SK-N-SH (cell line): ENCODE results near the gene CENPE. TPM values are rescaled to one million over a fixed set of nuclear protein-coding genes. Genes with fewer than 3 reads are reported as not detected.

ENCODE experiments used
- CTCF ChIA-PET: fragments of 300-600, 350-600 bp; formaldehyde crosslinking; extraction: SDS; loops from one replicate; lab custom pipeline; 2021; lab: Yijun Ruan, JAX
- POLR2A ChIA-PET: fragments of 350-600 bp; sonication (Branson Sonifier 250); formaldehyde crosslinking; extraction: SDS; loops from one replicate; lab custom pipeline; 2020; ENCODE audit warnings: antibody characterized with exemption, inconsistent platforms; lab: Yijun Ruan, JAX
- DNase-seq: peaks from one replicate; pipeline ENCODE4 v3.0.0; 2012
- H2AFZ ChIP-seq: fragments of 200-600 bp; sonication (generic); 2 replicates; pipeline ENCODE4 v1.8.1; 2016; ENCODE audit warnings: antibody characterized with exemption, mild to moderate bottlenecking, low read depth
- H3F3A ChIP-seq: fragments of 200-600 bp; sonication (generic); replicated peaks from 2 replicates; pipeline ENCODE3; 2016; ENCODE audit warnings: antibody characterized with exemption, mild to moderate bottlenecking; ENCODE audit not compliant: insufficient read depth
- H3K27ac ChIP-seq, 2 experiments: fragments of 200-500 bp in 1 of 2; fragments of 200-600 bp in 1 of 2; sonication (Bioruptor generic) in 1 of 2; sonication (generic), shearing (Covaris generic) in 1 of 2; 2 replicates each; pipeline versions ENCODE4 v1.5.1 to v1.6.1; 2014 to 2016; ENCODE audit warnings: low read depth in 2 of 2, inconsistent platforms in 1 of 2, low read length in 1 of 2, mild to moderate bottlenecking in 1 of 2, mixed read lengths in 1 of 2
- H3K27me3 ChIP-seq: fragments of 200-600 bp; sonication (generic), shearing (Covaris generic); 2 replicates; pipeline ENCODE4 v1.6.1; 2016; ENCODE audit warnings: mixed run types; ENCODE audit not compliant: insufficient read depth
- H3K36me3 ChIP-seq, 2 experiments: fragments of 200-500 bp in 1 of 2; fragments of 200-600 bp in 1 of 2; sonication (Bioruptor generic) in 1 of 2; sonication (generic) in 1 of 2; replicated peaks in 1 of 2; 2 replicates each; pipeline versions ENCODE3 to v1.5.1; 2014 to 2016; ENCODE audit warnings: low read length in 1 of 2, mild to moderate bottlenecking in 1 of 2; ENCODE audit not compliant: insufficient read depth in 2 of 2, control insufficient read depth in 1 of 2
- H3K4me1 ChIP-seq, 2 experiments: fragments of 200-500 bp in 1 of 2; fragments of 200-600 bp in 1 of 2; sonication (Bioruptor generic) in 1 of 2; sonication (generic), shearing (Covaris generic) in 1 of 2; 2 replicates each; pipeline versions ENCODE4 v1.5.1 to v1.6.1; 2014 to 2016; ENCODE audit warnings: low read depth in 1 of 2, low read length in 1 of 2, mixed run types in 1 of 2; ENCODE audit not compliant: insufficient read depth in 2 of 2, control insufficient read depth in 1 of 2
- H3K4me2 ChIP-seq: fragments of 200-600 bp; sonication (generic), shearing (Covaris generic); 2 replicates; pipeline ENCODE4 v1.6.1; 2017; ENCODE audit warnings: mixed run types
- H3K4me3 ChIP-seq, 2 experiments: fragments of 200-500 bp in 1 of 2; fragments of 200-600 bp in 1 of 2; sonication (Bioruptor generic) in 1 of 2; sonication (generic), shearing (Covaris generic) in 1 of 2; 2 replicates each; pipeline versions ENCODE4 v1.5.1 to v1.8.1; 2014 to 2016; ENCODE audit warnings: low read depth in 2 of 2, inconsistent platforms in 1 of 2, low read length in 1 of 2, mild to moderate bottlenecking in 1 of 2, mixed read lengths in 1 of 2, moderate library complexity in 1 of 2
- H3K79me2 ChIP-seq: fragments of 200-600 bp; sonication (generic); 2 replicates; pipeline ENCODE4 v1.8.1; 2017; ENCODE audit warnings: mild to moderate bottlenecking; ENCODE audit not compliant: insufficient read depth
- H3K9ac ChIP-seq: fragments of 200-600 bp; sonication (generic); 2 replicates; pipeline ENCODE4 v1.6.1; 2017; ENCODE audit warnings: mixed run types
- H3K9me2 ChIP-seq: fragments of 200-600 bp; sonication (generic); 2 replicates; pipeline ENCODE4 v1.6.1; 2017; ENCODE audit warnings: mixed run types
- H3K9me3 ChIP-seq: fragments of 200-600 bp; sonication (generic); 2 replicates; pipeline ENCODE4 v1.6.1; 2017; ENCODE audit warnings: mixed run types, mild to moderate bottlenecking, moderate library complexity
- H4K20me1 ChIP-seq: fragments of 200-600 bp; sonication (generic); 2 replicates; pipeline ENCODE4 v1.6.1; 2017; ENCODE audit warnings: mild to moderate bottlenecking, mixed run types; ENCODE audit not compliant: insufficient read depth
- FOXM1 ChIP-seq: IDR thresholded peaks from 2 replicates; pipeline ENCODE4 v1.4.0; 2012; ENCODE audit warnings: low read depth, mild to moderate bottlenecking
- GATA2 ChIP-seq: sonication (generic); formaldehyde crosslinking; IDR thresholded peaks from 2 replicates; pipeline ENCODE4 v1.5.0; 2020; ENCODE audit warnings: mild to moderate bottlenecking, missing genetic modification reagents
- MEF2A ChIP-seq: IDR thresholded peaks from 2 replicates; pipeline ENCODE4 v1.4.0; 2012; ENCODE audit warnings: low read depth, borderline replicate concordance
- NFIC ChIP-seq: IDR thresholded peaks from 2 replicates; pipeline ENCODE4 v1.4.0; 2012; ENCODE audit warnings: borderline replicate concordance
- PBX3 ChIP-seq: IDR thresholded peaks from 2 replicates; pipeline ENCODE4; 2012
- RAD21 ChIP-seq: IDR thresholded peaks from 2 replicates; pipeline ENCODE4 v1.6.1; 2012; ENCODE audit warnings: mild to moderate bottlenecking, low read length
- SMC3 ChIP-seq: IDR thresholded peaks from 2 replicates; pipeline ENCODE4 v1.6.1; 2012; ENCODE audit warnings: low read depth, low read length, improper control_type of control experiment
- TCF12 ChIP-seq: IDR thresholded peaks from 2 replicates; pipeline ENCODE4 v1.4.0; 2012
- TEAD4 ChIP-seq: IDR thresholded peaks from 2 replicates; pipeline ENCODE4 v1.4.0; 2012; ENCODE audit warnings: mild to moderate bottlenecking, borderline replicate concordance; ENCODE audit not compliant: insufficient read depth
- WGBS: methylation state at CpG from one replicate; pipeline ENCODE4 v1.1.6; 2017; ENCODE audit warnings: low lambda C conversion rate; 5-methylcytosine and 5-hydroxymethylcytosine counted together
- polyA plus RNA-seq, 3 experiments: library from polyadenylated mRNA; depleted of rRNA; stranded (reverse); fragments of >200 nt; gene quantifications; 2 replicates each; pipeline ENCODE4 v1.2.3, GENCODE V29; 2012
- TF ChIP-seq, protein P1 (sequence below): fragments of 150-350 bp; IDR thresholded peaks from 2 replicates; pipeline ENCODE4 v1.6.1; 2016; ENCODE audit warnings: mild to moderate bottlenecking, low read depth, low read length
- TF ChIP-seq, protein P2 (sequence below): IDR thresholded peaks from 2 replicates; pipeline ENCODE4 v1.6.1; 2012; ENCODE audit warnings: mild to moderate bottlenecking, low read depth, low read length, moderate library complexity
- TF ChIP-seq, protein P3 (sequence below): IDR thresholded peaks from 2 replicates; pipeline ENCODE4 v1.4.0; 2012; ENCODE audit warnings: low read depth, borderline replicate concordance
- TF ChIP-seq, protein P4 (sequence below): fragments of 150-350 bp; IDR thresholded peaks from 2 replicates; pipeline ENCODE4 v1.6.1; 2017; ENCODE audit warnings: antibody characterized with exemption, low read length, low read depth, borderline replicate concordance
- TF ChIP-seq, protein P5 (sequence below): fragments of 200-600 bp; sonication (generic); IDR thresholded peaks from 2 replicates; pipeline ENCODE4 v1.6.1; 2017; ENCODE audit warnings: antibody characterized with exemption, mild to moderate bottlenecking, moderate library complexity

Gene CENPE
- polyA plus RNA-seq, 1 of the 3 experiments (the other 2 are of a cell fraction) = 1.7 TPM

GRCh38 chr4:103193457-103193856, 4.7 kb downstream of the CENPE start:
- no peak overlapping the region for H3K4me3 ChIP-seq
- TF ChIP-seq, protein P1, sequence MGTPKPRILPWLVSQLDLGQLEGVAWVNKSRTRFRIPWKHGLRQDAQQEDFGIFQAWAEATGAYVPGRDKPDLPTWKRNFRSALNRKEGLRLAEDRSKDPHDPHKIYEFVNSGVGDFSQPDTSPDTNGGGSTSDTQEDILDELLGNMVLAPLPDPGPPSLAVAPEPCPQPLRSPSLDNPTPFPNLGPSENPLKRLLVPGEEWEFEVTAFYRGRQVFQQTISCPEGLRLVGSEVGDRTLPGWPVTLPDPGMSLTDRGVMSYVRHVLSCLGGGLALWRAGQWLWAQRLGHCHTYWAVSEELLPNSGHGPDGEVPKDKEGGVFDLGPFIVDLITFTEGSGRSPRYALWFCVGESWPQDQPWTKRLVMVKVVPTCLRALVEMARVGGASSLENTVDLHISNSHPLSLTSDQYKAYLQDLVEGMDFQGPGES = no peak
- TF ChIP-seq GATA2 (CRISPR knock-in tag) (no peak), NFIC (no peak), PBX3 (no peak), TEAD4 (no peak), MEF2A (no peak), TCF12 (no peak), RAD21 (no peak), FOXM1 (no peak), SMC3 (no peak)
- TF ChIP-seq, protein P2, sequence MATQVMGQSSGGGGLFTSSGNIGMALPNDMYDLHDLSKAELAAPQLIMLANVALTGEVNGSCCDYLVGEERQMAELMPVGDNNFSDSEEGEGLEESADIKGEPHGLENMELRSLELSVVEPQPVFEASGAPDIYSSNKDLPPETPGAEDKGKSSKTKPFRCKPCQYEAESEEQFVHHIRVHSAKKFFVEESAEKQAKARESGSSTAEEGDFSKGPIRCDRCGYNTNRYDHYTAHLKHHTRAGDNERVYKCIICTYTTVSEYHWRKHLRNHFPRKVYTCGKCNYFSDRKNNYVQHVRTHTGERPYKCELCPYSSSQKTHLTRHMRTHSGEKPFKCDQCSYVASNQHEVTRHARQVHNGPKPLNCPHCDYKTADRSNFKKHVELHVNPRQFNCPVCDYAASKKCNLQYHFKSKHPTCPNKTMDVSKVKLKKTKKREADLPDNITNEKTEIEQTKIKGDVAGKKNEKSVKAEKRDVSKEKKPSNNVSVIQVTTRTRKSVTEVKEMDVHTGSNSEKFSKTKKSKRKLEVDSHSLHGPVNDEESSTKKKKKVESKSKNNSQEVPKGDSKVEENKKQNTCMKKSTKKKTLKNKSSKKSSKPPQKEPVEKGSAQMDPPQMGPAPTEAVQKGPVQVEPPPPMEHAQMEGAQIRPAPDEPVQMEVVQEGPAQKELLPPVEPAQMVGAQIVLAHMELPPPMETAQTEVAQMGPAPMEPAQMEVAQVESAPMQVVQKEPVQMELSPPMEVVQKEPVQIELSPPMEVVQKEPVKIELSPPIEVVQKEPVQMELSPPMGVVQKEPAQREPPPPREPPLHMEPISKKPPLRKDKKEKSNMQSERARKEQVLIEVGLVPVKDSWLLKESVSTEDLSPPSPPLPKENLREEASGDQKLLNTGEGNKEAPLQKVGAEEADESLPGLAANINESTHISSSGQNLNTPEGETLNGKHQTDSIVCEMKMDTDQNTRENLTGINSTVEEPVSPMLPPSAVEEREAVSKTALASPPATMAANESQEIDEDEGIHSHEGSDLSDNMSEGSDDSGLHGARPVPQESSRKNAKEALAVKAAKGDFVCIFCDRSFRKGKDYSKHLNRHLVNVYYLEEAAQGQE = no peak
- TF ChIP-seq, protein P3, sequence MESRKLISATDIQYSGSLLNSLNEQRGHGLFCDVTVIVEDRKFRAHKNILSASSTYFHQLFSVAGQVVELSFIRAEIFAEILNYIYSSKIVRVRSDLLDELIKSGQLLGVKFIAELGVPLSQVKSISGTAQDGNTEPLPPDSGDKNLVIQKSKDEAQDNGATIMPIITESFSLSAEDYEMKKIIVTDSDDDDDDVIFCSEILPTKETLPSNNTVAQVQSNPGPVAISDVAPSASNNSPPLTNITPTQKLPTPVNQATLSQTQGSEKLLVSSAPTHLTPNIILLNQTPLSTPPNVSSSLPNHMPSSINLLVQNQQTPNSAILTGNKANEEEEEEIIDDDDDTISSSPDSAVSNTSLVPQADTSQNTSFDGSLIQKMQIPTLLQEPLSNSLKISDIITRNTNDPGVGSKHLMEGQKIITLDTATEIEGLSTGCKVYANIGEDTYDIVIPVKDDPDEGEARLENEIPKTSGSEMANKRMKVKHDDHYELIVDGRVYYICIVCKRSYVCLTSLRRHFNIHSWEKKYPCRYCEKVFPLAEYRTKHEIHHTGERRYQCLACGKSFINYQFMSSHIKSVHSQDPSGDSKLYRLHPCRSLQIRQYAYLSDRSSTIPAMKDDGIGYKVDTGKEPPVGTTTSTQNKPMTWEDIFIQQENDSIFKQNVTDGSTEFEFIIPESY = no peak
- TF ChIP-seq, protein P4, sequence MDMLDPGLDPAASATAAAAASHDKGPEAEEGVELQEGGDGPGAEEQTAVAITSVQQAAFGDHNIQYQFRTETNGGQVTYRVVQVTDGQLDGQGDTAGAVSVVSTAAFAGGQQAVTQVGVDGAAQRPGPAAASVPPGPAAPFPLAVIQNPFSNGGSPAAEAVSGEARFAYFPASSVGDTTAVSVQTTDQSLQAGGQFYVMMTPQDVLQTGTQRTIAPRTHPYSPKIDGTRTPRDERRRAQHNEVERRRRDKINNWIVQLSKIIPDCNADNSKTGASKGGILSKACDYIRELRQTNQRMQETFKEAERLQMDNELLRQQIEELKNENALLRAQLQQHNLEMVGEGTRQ = no peak
- TF ChIP-seq, protein P5, sequence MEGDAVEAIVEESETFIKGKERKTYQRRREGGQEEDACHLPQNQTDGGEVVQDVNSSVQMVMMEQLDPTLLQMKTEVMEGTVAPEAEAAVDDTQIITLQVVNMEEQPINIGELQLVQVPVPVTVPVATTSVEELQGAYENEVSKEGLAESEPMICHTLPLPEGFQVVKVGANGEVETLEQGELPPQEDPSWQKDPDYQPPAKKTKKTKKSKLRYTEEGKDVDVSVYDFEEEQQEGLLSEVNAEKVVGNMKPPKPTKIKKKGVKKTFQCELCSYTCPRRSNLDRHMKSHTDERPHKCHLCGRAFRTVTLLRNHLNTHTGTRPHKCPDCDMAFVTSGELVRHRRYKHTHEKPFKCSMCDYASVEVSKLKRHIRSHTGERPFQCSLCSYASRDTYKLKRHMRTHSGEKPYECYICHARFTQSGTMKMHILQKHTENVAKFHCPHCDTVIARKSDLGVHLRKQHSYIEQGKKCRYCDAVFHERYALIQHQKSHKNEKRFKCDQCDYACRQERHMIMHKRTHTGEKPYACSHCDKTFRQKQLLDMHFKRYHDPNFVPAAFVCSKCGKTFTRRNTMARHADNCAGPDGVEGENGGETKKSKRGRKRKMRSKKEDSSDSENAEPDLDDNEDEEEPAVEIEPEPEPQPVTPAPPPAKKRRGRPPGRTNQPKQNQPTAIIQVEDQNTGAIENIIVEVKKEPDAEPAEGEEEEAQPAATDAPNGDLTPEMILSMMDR = no peak
- no peaks in the 10 kb centered on the region for H3F3A ChIP-seq
- ChIA-PET CTCF (interaction anchor here (0.6 kb wide), 1 partner anchor 9 kb away, joined by 3 read pairs; no protein-coding TSS in a partner anchor), POLR2A (no interaction called here)
- no peak for DNase-seq
- H2AFZ ChIP-seq = no peak overlapping the region
- no peak overlapping the region for H3K9ac ChIP-seq
- no peaks in the 10 kb centered on the region for H3K9me2 ChIP-seq
- H3K79me2 ChIP-seq = peaks cover 33% of the 10 kb centered on the region
- H3K4me1 ChIP-seq = peaks cover 4 to 9% of the 10 kb centered on the region in 2 experiments; a peak in 2 of 4 replicates
- H3K27me3 ChIP-seq = no peaks in the 10 kb centered on the region
- H4K20me1 ChIP-seq = no peaks in the 10 kb centered on the region
- 92% methylated on average over 2 of the region's 2 CpGs for WGBS
- H3K4me2 ChIP-seq = no peak overlapping the region
- H3K36me3 ChIP-seq = peaks cover 21 to 26% of the 10 kb centered on the region in 2 experiments
- no peak overlapping the region for H3K27ac ChIP-seq
- no peaks in the 10 kb centered on the region for H3K9me3 ChIP-seq
